HEK293T (cell line): ENCODE results near the gene NID1.
A peak's percentile ranks its signal among the peaks of the same experiment; 100 is the strongest.

Experiments used
- CTCF ChIA-PET: fragments of 350-600 bp; formaldehyde crosslinking; extraction: SDS; loops from one replicate; lab custom pipeline; 2021; ENCODE audit warnings: antibody characterized with exemption, inconsistent platforms; lab: Yijun Ruan, JAX
- POLR2A ChIA-PET: fragments of 350-600 bp; formaldehyde crosslinking; extraction: SDS; loops from one replicate; lab custom pipeline; 2020; ENCODE audit warnings: antibody characterized with exemption, inconsistent platforms; lab: Yijun Ruan, JAX
- DNase-seq: peaks from one replicate; pipeline ENCODE4 v3.0.0; 2012; ENCODE audit warnings: mixed read lengths; ENCODE audit errors: extremely low spot score
- ARNT ChIP-seq: fragments of 450-650 bp; IDR thresholded peaks from 2 replicates; pipeline ENCODE4 v1.6.1; 2017; ENCODE audit warnings: mild to moderate bottlenecking
- BHLHE40 ChIP-seq: fragments of 450-650 bp; IDR thresholded peaks from 2 replicates; pipeline ENCODE4 v1.6.1; 2016; ENCODE audit warnings: mild to moderate bottlenecking, moderate library complexity, borderline replicate concordance
- CTBP1 ChIP-seq: fragments of 450-650 bp; IDR thresholded peaks from 2 replicates; pipeline ENCODE4 v1.6.1; 2016; ENCODE audit warnings: borderline replicate concordance
- ELF4 ChIP-seq: fragments of 450-650 bp; IDR thresholded peaks from 2 replicates; pipeline ENCODE4 v1.6.1; 2017; ENCODE audit warnings: antibody characterized with exemption
- FOXA1 ChIP-seq: fragments of 450-650 bp; IDR thresholded peaks from 2 replicates; pipeline ENCODE4 v1.6.1; 2016; ENCODE audit warnings: mild to moderate bottlenecking
- FOXK2 ChIP-seq: fragments of 450-650 bp; IDR thresholded peaks from 2 replicates; pipeline ENCODE4 v1.6.1; 2016; ENCODE audit warnings: mild to moderate bottlenecking
- FOXM1 ChIP-seq: fragments of 450-650 bp; IDR thresholded peaks from 2 replicates; pipeline ENCODE4 v1.6.1; 2017; ENCODE audit warnings: mild to moderate bottlenecking, borderline replicate concordance
- HDGF ChIP-seq: fragments of 450-650 bp; IDR thresholded peaks from 2 replicates; pipeline ENCODE4 v1.6.1; 2017; ENCODE audit warnings: antibody characterized with exemption, borderline replicate concordance
- L3MBTL2 ChIP-seq: fragments of 450-650 bp; conservative IDR thresholded peaks from 2 replicates; pipeline ENCODE4 v1.6.1; 2016; ENCODE audit warnings: mild to moderate bottlenecking
- LEF1 ChIP-seq: fragments of 450-650 bp; IDR thresholded peaks from 2 replicates; pipeline ENCODE4 v1.6.1; 2017; ENCODE audit warnings: mild to moderate bottlenecking, borderline replicate concordance
- NFRKB ChIP-seq: fragments of 450-650 bp; IDR thresholded peaks from 2 replicates; pipeline ENCODE4 v1.6.1; 2016; ENCODE audit warnings: mild to moderate bottlenecking, moderate library complexity
- PKNOX1 ChIP-seq: fragments of 450-650 bp; IDR thresholded peaks from 2 replicates; pipeline ENCODE4 v1.6.1; 2016
- SP1 ChIP-seq: fragments of 450-650 bp; IDR thresholded peaks from 2 replicates; pipeline ENCODE4 v1.6.1; 2017
- SUZ12 ChIP-seq: fragments of 450-650 bp; IDR thresholded peaks from 2 replicates; pipeline ENCODE4 v1.6.1; 2016; ENCODE audit warnings: mild to moderate bottlenecking
- TARDBP ChIP-seq: fragments of 450-650 bp; IDR thresholded peaks from 2 replicates; pipeline ENCODE4 v1.6.1; 2016
- ZNF384 ChIP-seq: fragments of 450-650 bp; IDR thresholded peaks from 2 replicates; pipeline ENCODE4 v1.6.1; 2016

NID1 gene

GRCh38 chr1:236075848-236076247, 11.0 kb upstream of the NID1 start:
- POLR2A ChIA-PET: interaction anchor here (0.7 kb wide), 1 partner anchor 11 kb away, joined by 3 read pairs; the partner anchor contains the start of gene NID1
- CTCF ChIA-PET: no interaction called here
- TF ChIP-seq ZNF384 (no peak), FOXA1 (no peak), ELF4 (no peak), ARNT (no peak), NFRKB (no peak)
- no peak for DNase-seq

- ChIA-PET POLR2A (no interaction called here), CTCF (no interaction called here)
- no peak for TF ChIP-seq ARNT
- no peak for TF ChIP-seq L3MBTL2
- no peak for TF ChIP-seq ZNF384
- no peak for TF ChIP-seq BHLHE40
- TF ChIP-seq TARDBP: no peak
- no peak for TF ChIP-seq CTBP1
- TF ChIP-seq PKNOX1: no peak
- TF ChIP-seq SUZ12: no peak
- no peak for TF ChIP-seq HDGF
- no peak for DNase-seq
These were observed 8.5 kb upstream of the NID1 start for GRCh38 chr1:236073307-236073897.

- no peak for DNase-seq
- CTCF ChIA-PET: no interaction called here
- POLR2A ChIA-PET: no interaction called here
- no peak for TF ChIP-seq SUZ12
- TF ChIP-seq L3MBTL2: no peak
- no peak for TF ChIP-seq BHLHE40
- no peak for TF ChIP-seq ELF4
- TF ChIP-seq FOXM1: no peak
- no peak for TF ChIP-seq CTBP1
- TF ChIP-seq TARDBP: no peak
- TF ChIP-seq LEF1: no peak
- no peak for TF ChIP-seq ZNF384
These were observed 7.1 kb upstream of the NID1 start for GRCh38 chr1:236072001-236072400.

- ChIA-PET POLR2A (no interaction called here), CTCF (no interaction called here)
- TF ChIP-seq ARNT (no peak), HDGF (no peak), FOXK2 (no peak), BHLHE40 (no peak), ELF4 (no peak), SUZ12 (no peak), FOXA1 (no peak), TARDBP (no peak), CTBP1 (no peak), SP1 (no peak), ZNF384 (no peak), FOXM1 (no peak), NFRKB (no peak), PKNOX1 (no peak)
- DNase-seq: no peak
These were observed 5.9 kb upstream of the NID1 start for GRCh38 chr1:236070753-236071152.

- POLR2A ChIA-PET: no interaction called here
- TF ChIP-seq ARNT: no peak
- TF ChIP-seq CTBP1: no peak
- no peak for TF ChIP-seq LEF1
- no peak for TF ChIP-seq TARDBP
- TF ChIP-seq SP1: no peak
- TF ChIP-seq SUZ12: no peak
- TF ChIP-seq FOXM1: no peak
- TF ChIP-seq ZNF384: no peak
- no peak for TF ChIP-seq HDGF
- no peak for TF ChIP-seq L3MBTL2
- TF ChIP-seq BHLHE40: no peak
- TF ChIP-seq FOXK2: no peak
- no peak for TF ChIP-seq PKNOX1
- TF ChIP-seq FOXA1: no peak
- TF ChIP-seq NFRKB: no peak
- no peak for TF ChIP-seq ELF4
- DNase-seq: no peak
- CTCF ChIA-PET: no interaction called here
These were observed 4.9 kb upstream of the NID1 start for GRCh38 chr1:236069796-236070195.

- peak; percentile 93 for TF ChIP-seq PKNOX1
- TF ChIP-seq HDGF: no peak
- TF ChIP-seq TARDBP: no peak
- peak; percentile 74 for TF ChIP-seq CTBP1
- peak; percentile 52; the same call in 1 of the 2 replicates for TF ChIP-seq L3MBTL2
- no peak for DNase-seq
- ChIA-PET CTCF (no interaction called here), POLR2A (interaction anchor here (1.0 kb wide), 2 partner anchors 10 to 96 kb away, joined by 3 to 6 read pairs; no protein-coding TSS in a partner anchor)
These were observed 3.1 kb upstream of the NID1 start for GRCh38 chr1:236067854-236068454.
